ENCODE results near the gene COL11A2.

Gene COL11A2

DNA sequence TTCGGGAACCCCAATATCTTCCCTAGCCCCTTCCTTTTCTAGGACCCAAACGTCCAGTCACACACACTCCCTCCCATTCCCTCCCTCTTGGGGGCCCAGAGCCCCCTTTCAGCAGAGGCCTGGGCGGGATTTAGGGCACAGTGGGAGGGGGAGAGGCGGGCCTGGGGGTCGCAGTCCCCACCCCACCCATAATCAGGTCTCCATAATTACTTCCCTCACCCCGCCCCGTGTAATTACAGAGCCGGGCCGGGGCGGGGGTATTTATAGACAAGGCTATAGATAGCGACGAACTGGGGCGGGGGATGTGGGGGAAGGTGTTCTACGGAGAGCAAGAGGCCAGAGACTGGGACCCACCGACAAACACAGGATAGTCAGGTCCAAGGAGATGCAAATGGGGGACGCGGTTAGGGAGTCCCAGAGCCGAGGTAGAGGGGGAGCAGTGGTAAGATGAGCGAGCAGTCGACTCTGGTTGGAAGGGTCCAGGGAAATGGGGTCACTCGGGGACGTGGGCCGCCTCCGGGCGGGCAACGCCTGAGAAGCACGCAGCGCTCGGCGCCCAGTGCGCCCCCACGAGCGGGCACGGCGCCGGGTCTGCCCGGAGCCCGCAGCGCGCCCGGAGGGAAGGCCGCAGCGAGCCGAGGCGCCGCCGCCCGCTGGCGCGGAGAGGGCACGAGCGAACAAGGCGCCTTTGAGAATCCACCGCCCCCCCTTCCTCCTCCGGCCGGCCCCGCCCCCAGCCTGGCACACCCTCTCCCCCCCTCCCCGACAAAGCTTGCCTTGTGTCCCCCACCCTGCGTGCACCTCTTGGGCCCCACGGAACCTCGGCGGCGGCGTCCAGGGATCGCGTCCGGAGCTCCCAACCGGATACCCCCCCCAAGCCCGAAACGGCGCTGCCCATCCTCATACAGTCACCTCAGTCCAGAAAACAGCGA lies 670 bp upstream of the COL11A2 start:
- peak in 1 of 3 experiments; percentile 32 for DNase-seq (ENCODE audit: low read depth in 3 of 3)

DNA sequence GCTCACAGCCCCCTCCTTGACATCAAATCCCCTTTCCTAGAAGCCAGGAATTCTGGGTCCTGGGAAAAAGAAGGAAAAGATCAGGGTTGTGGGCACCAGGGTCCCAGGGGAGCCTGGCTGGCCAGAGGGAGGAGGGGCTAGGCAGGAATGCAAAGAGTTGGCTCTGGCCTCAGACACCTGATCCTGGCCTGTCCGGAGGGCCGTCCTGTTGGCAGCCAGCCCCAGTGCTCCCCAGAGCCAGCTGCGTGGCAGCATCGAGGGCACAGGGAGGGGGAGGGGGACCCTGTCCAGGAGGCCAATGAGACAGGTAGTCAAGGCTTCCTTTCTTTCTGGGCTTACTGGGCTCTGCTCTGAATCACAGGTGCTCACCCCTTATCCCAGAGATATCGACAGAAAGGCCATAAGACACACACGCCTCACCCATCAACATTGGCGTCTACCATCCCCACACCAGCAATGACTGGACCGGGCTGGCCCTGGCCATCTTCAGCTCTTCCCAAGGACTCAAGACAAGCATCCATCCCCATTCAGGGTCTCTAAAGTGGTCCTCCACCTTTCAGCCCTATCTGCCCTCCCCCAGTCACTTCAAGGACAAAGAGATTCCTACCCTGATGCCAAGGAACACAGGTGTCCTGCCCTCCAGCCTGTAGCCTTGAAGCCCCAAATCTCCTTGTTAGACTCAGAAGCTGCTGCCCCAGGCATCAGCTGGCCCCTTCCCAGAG lies 723 bp downstream of the COL11A2 start:
- DNase-seq (ENCODE audit: low read depth in 3 of 3) = no peak

DNA sequence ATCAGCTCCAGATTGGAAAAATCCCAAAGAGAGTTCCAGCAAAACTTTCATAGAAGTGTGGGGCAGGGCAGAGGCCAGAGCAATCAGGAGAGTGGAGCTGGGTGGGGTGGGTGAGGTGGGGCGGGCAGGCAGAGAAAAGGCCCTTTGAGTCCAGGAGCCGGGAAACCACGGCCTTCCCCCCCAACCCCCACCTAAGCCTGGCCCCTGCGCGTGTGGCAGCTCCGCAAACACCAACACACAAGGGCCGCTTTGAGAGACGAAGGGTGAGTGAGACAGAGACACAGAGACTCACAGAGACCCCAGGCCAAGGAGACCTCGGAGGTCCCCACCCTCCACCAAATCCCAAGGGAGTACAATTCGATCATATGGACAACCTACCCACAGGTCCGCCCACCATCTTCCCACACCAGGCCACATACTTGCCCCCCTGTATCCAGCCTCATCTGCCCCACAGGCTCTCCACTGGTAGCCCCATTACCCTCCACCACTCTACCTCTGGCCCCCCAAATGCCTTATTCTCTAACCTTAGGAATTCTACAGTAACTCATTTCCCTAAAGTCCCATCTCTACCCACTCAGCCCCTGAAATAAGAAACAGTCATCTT lies 1.7 kb downstream of the COL11A2 start:
- DNase-seq (ENCODE audit: low read depth in 3 of 3) = no peak

DNA sequence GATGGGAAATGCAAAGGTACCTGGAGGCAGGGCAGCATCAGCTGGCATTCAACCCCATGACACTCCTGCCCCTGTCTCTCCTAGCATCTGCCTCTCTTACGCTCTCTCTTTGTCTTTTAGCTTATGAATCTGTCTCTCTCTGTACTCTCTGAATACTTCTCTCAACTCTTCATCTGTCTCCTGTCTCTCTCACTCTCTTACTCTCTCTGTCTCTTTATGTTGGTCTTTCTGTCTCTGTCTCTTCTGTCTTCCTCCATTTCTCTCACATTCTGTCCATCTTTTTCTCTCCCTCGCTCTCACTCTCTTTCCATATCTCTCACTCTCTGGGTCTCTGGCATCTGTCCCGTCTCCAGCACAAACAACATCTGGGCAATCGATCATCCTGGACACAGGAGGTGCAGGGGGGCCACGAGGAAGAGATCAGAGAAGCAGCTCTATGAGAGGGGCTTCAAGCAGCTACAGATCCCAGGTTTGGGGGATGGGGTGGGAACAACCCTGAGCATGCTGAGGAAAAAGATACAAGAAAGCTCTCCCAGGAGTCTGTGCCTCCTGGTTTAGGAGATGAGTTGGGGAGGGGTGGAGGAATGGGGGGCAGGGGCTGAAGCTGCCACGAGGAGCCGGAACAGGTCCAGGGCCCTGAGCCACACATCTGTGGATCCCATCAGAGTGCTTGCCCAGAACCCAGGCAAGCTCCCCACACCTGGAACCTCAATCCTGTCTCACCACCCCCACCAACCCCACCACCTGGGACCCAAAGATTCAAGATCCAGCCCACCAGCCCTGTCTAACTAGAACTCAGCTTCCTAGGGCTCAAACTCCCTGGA lies 2.4 kb downstream of the COL11A2 start:
- DNase-seq (ENCODE audit: low read depth in 3 of 3) = no peak

DNA sequence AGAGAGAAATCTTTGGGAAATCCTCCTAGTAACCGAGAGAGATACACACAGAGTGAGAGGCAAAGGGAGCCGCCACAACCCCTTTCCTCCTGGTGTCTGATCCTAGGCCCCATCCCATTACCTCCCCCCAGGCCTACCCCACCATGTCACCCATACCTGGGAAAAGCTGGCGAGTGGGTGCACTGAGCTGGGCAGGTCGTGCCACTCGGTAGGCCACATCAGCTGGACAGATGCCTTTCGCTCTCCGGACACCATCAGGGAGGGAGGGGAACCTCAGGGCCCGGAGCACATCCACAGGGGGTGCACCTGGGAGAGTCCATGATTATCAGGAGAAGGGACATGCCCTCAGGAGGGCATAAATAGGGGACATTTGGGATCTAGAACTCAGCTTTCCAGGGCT lies 3.1 kb downstream of the COL11A2 start:
- no peak for DNase-seq (ENCODE audit: low read depth in 3 of 3)

DNA sequence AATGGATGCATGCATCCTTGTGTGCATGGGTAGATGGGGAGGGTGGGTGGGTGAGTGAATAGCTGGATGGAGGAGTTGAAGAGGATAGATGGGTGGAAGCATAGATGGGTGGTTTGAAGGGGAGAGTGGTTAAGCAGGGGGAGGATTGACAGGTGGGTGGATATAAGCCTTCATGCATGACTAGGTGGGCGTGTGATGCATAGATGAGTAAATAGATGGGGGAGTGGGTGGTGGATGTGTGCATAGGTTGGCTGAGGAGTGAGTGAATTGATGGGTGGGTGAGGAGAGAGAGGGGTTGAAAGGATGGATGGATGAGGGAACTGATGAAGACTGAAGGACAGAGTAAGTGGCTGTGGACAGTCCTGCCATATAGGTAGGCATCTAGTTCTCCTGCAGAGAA lies 4.5 kb downstream of the COL11A2 start:
- no peak for DNase-seq (ENCODE audit: low read depth in 3 of 3)

DNA sequence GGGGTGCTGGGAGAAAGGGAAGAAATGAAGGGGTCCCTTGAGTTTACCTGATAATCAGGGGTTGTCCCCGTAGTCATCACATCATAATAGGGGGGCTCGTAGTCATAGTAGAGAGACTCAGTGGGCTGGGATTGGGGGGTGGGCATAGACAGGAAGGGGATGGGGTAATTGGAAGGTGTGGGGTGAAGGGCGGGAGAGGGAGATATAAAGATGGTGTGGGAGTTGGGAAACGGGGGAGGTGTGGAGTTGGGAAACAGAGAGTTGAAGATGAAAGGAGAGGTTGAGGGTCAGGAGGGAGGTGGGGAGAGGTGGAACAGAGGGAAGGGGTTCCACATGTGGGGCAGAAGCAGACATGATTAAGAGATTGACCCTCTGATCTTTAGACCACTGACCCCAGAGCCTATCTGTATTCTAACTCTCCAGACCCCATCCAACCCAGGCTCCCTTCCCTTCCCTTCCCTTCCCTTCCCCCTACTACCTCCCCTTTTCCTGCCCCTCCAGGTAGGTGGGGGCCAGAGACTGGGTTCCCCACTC lies 6.5 kb downstream of the COL11A2 start:
- no peak for DNase-seq (ENCODE audit: low read depth in 3 of 3)

DNA sequence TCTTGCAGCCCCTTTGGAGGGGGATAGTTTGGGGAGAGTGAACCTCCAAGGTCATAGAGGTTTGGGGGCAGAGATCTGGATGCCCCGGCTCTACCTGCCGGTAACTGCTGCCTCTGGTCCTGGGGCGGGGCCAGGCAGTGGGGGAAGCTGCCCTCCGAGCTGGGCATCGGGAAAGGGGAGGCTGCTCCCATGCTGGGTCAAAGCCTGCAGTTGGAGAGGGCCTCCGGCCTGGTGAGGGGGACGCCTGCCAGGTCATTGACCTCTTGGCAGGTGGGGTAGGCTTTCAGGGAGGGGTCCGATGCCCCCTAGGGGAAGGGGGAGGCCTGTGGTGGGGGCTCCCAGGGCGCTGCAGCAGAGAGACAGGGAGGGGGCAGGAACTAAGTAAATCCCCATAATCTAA lies 7.1 kb downstream of the COL11A2 start:
- no peak for DNase-seq (ENCODE audit: low read depth in 3 of 3)

DNA sequence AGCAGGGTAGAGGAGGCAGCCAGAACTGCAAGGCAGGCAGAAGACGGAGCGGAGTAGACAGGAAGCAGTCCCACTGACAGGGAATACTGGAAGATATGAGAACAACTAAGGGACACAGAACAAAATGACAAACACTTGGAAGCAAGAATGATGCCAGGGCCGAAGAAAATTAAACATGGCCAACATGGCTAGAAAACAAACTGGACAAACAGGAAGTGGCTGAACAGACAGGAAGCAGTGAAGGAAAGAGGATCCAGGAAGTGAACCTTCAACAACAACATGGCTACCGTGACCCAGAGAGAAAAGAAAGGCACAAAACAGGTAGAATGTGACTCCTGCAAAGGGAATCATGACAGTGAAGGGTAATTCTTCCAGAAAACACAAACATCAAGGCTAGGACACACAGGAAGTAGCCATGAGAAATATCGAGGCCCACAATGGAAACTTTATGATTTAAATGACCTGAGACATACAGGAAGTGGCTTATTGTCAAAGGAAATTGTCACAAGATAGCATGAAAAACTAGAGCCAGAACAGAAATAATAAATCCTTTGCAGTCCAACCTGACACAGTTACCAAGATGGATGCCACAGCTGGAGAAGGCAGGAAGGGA lies 9.1 kb downstream of the COL11A2 start:
- no peak for DNase-seq (ENCODE audit: low read depth in 3 of 3)

DNA sequence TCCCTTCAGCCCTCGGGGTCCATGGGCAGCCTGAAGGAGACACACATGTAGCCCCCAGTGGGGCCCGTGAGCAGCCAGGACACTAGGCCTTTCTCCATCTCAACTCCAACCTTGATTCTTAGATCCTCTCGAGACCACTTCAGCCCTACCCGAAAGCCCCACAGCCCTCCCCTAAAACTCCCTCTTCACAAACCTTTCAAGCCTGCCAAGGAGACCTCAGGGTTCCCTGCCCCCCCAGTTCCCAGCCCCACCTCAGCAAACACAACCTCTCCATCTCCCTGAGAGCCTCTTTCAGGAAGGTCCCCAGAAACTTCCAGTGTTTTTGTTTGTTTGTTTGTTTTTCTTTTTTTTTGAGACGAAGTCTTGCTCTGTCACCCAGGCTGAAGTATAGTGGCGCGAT lies 11.1 kb downstream of the COL11A2 start:
- DNase-seq (ENCODE audit: low read depth in 3 of 3) = no peak

DNA sequence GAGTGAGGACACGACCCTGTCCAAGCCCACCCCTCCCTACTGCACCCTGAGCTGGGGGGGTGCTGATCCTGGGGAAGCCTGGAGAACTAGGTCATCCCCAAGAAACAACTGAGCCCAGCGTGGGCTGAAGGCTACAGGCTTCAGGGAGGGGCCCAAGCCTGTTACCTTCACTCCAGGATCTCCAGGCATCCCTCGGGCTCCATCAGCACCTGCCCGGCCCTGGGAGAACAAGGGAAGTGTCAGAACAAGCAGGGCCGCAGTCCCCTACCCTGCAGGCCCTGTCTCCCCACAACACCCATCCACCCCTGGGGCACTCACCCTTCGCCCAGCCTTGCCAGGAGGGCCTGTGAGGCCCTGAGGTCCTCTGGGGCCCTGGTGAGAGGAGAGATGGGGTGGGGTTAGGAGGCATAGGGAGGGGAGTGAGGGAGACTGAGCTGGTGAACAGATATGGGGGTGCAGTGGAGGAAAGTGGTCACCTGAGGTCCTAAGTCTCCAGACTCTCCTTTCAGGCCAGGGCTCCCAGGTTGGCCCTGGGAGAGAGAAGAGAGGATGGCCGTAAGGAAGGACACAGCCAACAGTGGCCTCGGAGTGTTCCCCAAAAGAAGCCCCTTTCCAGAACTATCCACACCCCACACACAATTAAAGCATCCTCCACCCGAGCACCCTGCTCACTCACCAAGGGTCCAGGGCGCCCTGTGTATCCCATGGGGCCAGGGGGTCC lies 13.4 kb downstream of the COL11A2 start:
- no peak for DNase-seq (ENCODE audit: low read depth in 3 of 3)

DNA sequence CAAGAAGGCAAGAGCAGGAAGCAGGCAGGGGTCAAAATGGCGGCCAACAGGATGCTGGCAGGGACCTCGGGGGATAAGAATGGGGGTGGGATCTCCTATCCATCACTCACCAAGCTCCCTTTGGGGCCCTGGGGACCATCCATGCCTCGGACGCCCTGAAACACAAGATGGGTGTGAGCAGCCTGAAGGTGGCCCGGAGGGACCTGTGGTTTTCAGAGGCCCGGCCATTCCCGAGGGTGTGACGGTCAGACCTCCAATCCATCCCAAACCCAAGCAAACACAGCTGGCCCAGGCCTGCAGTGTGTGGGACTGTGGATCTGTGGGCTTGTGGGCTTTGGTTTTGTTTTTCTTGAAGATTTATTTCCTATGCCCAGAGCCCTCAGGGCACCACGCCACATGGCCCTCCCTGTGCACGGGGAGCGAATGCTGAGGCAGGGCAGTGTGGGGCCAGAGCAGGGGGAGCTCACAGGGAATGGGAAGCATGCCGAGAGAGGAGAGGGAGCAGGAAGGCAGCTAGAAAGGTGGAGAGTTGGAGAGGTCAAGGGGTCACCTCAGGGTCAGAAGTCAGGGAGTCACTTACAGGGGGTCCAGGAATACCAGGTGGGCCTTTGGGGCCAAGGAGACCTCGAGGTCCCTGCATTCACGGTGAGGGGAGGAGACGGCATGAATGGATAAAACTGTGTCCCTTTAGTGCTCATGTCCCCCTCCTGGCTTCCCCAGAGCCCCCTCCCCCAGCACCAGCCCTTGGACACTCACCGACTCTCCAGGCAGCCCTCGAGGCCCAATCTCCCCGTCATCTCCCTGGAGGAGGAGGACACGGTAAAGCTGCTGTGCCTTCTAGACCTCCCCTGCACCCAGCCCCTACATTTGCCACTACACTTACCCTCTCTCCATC lies 14.5 kb downstream of the COL11A2 start:
- no peak for DNase-seq (ENCODE audit: low read depth in 3 of 3)

DNA sequence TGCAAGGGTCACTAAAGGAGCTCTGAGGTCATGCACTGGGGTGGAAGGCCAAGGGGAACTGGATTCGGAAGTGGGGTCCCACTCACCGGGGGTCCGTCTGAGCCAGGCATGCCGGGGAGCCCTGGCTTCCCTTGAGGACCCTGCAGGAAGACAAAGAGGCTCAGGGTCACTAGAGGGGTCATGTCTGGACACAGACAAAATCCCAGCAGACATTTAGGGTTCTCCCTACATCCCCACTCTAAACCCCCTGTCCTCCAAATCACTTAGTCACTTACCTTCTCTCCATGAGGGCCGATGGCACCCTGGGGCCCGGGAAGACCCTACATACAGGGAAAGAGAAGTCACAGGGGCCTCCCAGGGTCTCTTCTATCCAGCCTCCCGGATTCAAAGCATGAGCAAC lies 15.4 kb downstream of the COL11A2 start:
- no peak for DNase-seq (ENCODE audit: low read depth in 3 of 3)

DNA sequence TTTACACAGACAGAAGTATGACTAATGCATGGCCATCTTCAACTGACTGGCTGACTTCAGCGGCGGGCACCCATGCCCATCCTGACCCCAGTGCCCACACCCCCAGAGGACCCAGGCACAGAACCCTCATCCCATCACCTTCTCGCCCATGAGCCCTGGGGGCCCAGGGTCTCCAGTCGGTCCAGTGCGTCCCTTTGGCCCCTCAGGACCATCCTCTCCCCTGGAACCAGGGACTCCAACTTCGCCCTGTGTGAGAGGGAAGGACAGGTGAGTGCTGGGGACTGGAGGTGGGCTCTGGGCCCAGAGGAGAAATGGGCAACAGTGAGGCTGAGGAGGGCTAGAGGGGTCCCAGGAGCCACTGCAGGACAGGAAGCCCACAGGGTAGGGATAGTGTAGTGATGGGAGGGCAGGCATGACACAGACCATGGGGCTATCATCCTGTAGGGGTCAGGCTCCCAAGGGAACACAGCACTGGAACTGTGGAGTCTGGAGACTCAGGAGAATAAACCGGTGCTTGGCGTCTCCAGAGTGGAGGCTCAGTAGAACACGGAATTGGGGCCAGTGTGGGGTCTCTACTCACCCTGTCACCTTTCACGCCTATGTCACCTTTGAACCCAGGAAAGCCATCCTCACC lies 16.7 kb downstream of the COL11A2 start:
- DNase-seq (ENCODE audit: low read depth in 3 of 3) = no peak

DNA sequence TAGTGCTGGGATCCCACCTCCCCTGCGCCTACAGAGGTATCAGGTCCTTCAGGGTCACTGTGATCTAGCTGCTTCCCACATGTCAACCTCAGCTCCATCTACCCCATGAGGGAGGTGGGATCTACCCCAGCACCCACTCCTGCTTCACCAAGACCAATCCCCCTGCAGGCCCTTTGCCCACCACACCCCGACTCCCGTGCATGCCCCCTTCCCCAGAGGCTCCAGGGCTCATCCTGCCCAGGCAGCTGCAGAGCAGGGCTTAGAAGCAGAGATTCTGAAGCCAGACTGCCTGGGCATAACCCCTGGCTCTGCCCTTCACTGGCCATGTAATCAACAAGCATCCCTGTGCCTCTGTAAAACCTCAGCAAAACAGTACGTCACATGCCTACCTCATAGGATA lies 17.5 kb downstream of the COL11A2 start:
- no peak for DNase-seq (ENCODE audit: low read depth in 3 of 3)

DNA sequence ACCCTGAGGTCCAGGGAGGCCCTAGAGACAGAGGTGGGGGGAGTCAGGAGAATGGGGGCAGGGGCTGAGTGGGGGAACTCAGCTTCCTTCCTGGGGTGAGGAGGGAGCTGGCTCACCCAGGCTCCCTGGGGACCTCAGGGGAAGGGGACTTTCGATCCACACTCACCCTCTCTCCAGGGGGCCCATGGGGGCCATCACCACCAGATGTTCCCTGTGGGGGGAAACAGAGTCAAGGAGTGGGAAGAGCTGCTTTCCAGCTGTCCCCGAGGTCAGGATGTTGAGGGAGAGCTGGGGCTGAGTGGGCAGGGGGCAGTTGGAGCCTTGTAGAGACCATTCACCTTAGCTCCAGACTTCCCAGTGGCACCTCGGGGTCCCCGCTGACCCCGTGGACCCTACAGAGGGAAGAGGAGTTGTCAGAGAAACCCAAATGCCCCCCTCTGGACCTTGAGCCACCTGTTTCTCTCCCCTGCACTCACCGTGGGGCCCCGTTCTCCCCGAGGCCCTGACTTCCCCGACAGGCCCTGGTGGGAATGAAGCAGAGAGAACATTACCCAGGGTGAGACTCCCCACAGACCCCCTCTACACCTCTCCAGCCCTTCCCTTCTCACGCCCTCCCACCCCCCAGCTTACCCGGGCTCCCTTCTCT lies 18.6 kb downstream of the COL11A2 start:
- no peak for DNase-seq (ENCODE audit: low read depth in 3 of 3)

DNA sequence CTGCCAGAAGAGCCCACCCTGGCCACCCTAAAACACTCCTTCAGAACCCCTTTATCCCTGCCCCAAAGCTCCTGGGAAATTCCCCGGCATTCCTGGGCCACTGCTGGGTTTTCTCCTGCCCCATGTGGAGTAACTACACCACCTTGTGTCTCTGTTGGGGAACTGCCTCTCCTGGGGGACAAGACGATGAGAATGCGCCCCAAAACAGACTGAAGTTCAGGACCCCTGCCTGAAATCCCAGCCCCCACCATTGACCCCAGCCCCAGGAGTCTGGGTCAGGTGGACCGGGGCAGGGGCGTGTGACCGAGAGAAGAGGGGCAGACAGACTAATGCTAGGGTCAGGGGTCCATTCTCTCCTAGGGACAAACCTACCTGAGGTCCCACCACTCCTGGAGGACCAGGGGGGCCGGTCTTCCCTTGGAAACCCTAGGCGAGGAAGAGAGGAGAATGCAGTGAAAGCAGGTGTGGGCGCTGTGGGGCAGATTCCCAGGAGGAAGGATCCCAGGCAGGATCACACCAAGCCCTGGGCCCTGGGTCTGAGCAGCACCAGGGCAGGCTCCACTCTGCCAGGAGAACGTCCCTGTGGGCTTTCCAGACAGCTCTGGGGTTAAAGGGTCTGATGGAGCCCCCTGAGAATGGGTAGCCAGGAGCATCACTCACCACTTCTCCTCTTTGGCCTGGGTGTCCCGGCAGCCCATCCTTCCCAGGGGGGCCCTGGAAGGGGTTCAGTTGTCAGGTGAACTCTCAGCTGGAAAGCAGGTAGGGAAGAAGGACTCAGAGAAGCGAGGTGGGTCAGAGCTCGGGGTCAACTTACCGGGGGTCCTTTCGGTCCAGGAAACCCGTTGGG lies 19.4 kb downstream of the COL11A2 start:
- no peak for DNase-seq (ENCODE audit: low read depth in 3 of 3)

Measured in stimulated activated CD4-positive, alpha-beta T cell treated with anti-CD3 and anti-CD28 coated beads, TNF-alpha, amount 100 ng/mL, for 24 hours (primary cell).